ENCODE data around the gene PPP3CB.

DNA sequence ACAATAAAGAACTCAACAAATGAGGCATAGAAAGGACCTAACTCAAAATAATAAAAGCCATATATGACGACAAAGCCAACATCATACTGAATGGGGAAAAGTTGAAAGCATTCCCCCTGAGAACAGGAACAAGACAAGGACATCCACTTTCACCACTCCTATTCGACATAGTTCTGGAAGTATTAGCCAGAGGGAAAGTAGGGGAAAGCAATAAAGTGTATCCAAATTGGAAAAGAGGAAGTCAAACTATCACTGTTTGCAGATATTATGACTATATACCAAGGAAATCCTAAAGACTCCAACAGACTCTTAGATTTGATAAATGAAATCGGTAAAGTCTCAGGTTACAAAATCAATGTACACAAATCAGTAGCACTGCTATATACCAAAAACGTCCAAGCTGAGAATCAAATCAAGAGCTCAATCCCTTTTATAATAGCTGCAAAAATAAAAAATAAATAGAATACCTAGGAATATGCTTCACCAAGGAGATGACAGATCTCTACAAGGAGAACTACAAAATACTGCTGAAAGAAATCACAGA, 86.8 kb downstream of the PPP3CB start:
- TF ChIP-seq, protein P1, sequence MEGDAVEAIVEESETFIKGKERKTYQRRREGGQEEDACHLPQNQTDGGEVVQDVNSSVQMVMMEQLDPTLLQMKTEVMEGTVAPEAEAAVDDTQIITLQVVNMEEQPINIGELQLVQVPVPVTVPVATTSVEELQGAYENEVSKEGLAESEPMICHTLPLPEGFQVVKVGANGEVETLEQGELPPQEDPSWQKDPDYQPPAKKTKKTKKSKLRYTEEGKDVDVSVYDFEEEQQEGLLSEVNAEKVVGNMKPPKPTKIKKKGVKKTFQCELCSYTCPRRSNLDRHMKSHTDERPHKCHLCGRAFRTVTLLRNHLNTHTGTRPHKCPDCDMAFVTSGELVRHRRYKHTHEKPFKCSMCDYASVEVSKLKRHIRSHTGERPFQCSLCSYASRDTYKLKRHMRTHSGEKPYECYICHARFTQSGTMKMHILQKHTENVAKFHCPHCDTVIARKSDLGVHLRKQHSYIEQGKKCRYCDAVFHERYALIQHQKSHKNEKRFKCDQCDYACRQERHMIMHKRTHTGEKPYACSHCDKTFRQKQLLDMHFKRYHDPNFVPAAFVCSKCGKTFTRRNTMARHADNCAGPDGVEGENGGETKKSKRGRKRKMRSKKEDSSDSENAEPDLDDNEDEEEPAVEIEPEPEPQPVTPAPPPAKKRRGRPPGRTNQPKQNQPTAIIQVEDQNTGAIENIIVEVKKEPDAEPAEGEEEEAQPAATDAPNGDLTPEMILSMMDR (IDR thresholded peaks at IDR 0.05), result no peak
- no peak for TF ChIP-seq POLR2AphosphoS5 (IDR thresholded peaks at IDR 0.05)
- no peak for TF ChIP-seq POLR2A (IDR thresholded peaks at IDR 0.05)

Measured in prostate gland (tissue), 2 donors.